ENCODE data around the gene ANKLE1.
"Not testable (repeated sequence)": the region's sequence is repeated elsewhere in the genome, so short reads cannot be mapped to it uniquely, and the experiment has no call there.

The ANKLE1 gene

DNA sequence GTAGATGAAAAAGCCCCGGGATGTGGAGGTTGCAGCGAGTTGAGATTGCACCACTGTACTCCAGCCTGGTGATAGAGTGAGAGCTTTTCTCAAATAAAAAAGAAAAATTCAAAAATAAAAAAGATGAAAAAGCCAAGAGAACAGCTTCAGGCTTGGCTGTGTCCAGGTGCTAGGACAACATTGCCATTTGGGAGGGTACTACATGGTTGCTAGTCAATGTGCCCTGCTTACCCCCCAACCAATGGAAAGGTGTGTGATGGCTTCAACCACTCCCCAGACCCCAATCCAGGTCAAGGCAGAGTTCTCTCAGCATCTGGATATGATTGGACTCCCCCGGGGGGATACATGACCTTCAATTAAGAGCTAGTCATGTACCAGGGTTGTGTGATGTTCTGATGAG, 2.3 kb upstream of the ANKLE1 start:
- FAIRE-seq: no peak

DNA sequence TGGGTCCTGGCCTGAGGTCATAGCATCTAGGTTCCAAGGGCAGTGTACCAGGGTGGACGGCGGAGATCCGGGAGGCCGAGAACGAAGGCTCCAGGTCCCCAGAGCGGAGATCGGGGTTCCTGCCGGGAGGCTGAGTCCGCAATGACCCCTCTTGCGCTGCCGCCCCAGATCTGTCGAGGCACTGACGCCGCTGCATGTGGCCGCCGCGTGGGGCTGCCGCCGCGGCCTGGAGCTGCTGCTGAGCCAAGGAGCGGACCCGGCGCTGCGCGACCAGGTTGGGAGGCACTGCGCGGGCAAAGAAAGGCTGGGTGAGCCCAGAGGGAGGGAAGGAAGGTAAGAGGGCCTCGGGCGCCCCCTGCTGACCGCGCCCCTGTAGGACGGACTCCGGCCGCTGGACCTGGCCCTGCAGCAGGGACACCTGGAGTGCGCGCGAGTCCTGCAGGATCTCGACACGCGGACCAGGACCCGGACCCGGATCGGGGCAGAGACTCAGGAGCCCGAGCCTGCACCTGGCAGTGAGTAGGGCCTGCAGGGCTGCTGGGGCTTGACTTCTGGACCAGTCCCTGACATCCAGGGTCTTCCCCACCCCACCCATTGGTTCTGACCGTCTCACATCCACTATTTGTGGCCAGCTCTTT, 906 bp downstream of the ANKLE1 start:
- FAIRE-seq (peak; percentile 92), DNase-seq (ENCODE audit: insufficient read length, low spot score) (peak; percentile 88)

More for the DNA sequence above, 2.3 kb upstream of the ANKLE1 start:
- no peak for DNase-seq (ENCODE audit: insufficient read length, low spot score)

DNA sequence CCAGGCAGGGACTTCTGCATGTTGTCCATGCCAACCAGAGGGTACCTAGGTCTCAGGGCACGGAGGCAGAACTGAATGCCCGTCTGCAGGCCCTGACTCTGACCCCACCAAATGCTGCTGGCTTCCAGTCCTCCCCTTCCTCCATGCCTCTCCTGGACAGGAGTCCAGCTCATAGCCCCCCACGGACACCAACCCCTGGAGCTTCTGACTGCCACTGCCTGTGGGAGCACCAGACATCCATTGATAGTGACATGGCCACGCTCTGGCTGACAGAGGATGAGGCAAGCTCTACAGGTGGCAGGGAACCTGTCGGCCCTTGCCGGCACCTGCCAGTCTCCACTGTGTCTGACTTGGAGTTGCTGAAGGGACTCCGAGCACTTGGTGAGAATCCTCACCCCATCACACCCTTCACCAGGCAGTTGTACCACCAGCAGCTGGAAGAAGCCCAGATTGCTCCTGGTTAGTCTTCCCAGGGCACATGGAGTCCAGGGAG, 1.8 kb downstream of the ANKLE1 start:
- no peak for DNase-seq (ENCODE audit: insufficient read length, low spot score)
- no peak for FAIRE-seq

DNA sequence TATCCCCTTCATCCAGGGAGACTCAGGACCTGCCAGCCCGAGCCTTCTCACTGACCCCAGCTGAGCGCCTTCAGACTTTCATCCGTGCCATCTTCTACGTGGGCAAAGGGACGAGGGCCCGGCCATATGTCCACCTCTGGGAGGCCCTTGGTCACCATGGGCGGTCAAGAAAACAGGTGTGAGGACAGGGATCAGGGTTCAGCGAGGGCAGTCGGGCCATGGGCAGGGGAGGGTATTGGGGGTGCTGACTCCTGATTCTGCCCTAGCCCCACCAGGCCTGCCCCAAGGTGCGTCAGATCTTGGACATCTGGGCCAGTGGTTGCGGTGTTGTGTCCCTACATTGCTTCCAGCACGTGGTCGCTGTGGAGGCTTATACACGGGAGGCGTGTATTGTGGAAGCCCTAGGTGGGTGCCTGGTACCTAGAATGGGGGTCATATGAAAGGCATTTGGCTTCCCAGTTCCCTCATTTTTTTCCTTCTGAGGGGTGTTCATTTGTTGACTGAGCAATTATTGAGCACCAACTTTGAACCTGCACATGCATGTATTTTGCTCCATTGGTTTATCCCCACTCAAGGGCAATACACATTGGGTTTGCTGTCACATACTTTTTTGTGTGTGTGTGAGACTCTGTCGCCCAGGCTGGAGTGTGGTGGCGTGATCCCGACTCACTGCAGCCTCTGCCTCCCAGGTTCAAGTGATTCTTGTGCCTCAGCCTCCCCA, 3.9 kb downstream of the ANKLE1 start:
- no peak for FAIRE-seq
- no peak for DNase-seq (ENCODE audit: insufficient read length, low spot score)

DNA sequence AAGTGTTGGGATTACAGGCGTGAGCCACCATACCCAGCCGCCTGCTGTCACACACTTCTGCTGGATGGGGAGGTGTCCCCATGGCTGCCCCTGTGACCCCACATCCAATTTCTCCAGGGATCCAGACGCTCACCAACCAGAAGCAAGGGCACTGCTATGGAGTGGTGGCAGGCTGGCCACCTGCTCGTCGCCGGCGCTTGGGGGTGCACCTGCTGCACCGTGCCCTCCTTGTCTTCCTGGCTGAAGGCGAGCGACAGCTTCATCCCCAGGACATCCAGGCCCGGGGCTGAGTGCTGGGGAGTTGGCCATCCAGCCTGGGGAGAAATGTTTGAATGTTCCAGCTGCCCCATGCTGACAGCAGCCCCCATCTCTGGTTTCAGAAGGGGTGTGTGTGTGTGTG, 4.6 kb downstream of the ANKLE1 start:
- FAIRE-seq: no peak
- no peak for DNase-seq (ENCODE audit: insufficient read length, low spot score)

DNA sequence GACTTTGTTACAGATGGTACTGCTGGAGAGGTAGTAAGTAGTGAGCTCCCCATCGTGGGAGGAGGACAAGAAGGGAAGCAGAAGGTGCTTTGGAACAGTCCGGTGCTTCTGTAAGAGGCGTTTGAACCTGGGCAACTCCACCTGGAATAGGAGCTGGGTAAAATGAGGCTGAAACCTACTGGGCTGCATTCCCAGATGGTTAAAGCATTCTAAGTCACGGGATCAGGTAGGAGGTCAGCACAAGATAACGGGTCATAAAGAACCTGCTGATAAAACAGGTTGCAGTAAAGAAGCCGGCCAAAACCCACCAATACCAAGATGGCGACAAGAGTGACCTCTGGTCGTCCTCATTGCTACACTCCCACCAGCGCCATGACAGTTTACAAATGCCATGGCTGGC, 5.1 kb downstream of the ANKLE1 start:
- FAIRE-seq: no peak
- DNase-seq (ENCODE audit: insufficient read length, low spot score): no peak

DNA sequence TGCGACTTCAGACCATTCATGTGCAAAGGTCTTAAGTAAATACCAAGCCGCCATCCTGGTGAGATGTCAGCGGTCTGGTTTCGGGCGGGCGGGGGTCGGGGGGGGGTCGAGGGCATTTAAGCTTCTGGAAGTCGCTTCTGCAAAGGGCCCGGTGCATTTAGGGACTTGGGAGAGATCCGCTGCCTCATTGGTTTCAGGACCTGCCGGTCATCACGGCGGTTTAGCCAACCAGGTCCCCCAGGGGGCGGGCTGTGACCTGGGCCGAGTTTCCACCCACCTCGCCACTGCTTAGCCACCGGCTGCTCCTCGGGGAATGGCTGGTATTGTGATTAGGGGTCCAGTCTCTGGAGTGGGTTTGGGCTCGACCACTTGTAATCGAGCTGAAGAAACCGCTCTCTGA, 7.8 kb downstream of the ANKLE1 start:
- DNase-seq (ENCODE audit: insufficient read length, low spot score): no peak
- peak; percentile 78 for FAIRE-seq

DNA sequence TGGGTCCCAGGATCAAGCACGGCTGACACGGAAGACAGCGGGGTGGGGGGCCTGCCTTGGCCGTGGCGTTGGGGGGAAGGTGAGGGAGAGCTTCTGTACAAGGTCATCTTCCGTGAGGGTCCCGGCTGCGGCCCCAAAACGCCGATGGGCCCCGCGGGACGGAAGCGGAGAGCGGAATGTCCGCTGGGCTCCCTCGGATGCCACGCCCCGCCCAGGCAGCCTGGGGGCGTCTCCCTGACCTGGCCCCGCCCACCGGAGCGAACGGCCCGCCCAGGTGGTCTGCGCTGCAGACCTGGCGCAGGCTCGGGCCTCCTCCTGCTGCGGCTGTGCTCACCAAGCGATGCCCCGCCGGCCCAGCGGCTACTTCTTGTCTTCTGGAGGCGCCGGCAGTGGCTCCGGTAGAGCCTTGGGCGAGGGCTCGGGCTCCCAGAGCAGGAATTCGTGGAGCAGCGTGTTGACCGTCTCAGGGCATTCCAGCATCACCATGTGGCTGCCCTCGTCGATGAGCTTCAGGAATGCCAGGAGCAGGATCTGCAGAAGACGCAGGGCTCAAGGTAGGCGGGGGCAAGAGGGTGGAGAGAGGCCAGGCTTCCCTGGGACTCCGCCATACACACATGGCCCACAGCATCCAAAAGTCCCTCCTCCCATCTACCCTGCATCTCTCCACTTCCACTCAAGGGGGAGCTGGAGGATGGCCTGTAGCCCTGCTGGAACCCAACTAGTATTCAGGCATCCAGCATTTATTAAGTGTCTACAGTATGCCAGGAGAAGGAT, 10.8 kb downstream of the ANKLE1 start:
- FAIRE-seq (peak; percentile 95), DNase-seq (ENCODE audit: insufficient read length, low spot score) (peak; percentile 97)

DNA sequence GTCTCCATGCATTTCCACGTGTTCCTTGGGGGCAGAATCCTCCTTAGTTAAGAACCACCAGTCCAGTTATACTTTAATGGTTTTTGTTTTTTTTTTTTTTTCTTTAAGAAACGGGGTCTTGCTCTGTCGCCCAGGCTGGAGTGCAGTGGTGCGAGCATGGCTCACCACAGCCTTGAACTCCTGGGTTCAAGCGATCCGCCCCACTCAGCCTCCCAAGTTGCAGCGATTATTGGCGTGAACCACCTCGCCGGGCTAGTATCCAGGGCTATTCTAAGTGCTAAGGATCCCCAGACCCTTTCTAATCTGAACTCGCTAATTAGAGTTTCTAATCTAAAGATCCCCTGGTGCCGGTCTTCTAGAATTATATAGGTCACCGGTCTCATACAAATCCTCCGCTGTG, 11.9 kb downstream of the ANKLE1 start:
- DNase-seq (ENCODE audit: insufficient read length, low spot score): no peak

DNA sequence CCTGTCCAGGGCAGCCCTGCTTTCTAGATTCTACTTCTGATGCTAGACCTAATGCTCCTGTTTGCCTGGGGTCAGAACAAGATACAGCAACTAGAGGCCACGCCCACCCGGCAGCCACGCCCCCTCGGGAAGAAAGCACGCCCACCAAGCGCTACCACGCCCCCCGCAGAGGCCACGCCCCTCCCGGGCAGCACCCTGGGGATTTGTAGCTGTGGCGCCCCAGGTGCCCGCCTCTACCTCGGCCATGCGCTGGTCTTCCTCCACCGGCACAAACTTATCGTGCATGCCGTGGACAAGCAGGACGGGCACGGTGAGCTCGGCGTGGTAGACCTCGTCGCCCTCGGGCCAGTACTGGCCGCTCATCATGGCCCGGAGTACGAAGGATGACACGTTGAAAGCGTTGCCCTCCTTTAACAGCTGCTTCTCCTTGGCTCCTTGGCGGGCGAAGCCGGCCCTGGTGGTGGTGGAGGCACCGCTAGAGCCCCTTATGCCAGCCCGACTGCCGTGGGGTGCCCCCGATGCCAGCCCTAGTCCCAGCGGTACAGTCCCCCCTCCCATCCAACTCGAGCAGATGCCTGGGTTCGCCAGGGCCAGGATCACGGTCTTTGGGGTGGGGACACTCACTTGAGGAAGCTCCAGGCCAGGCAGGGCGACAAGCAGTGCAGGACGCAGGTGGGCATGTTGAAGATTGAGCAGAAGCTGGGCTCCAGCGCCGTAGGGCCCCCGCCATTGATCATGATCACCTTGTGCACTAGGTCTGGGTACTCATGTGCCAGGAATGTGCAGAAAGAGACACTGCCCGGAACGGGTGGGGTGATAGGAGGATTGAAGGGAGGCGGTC, 12.6 kb downstream of the ANKLE1 start:
- no peak for FAIRE-seq

More for the DNA sequence above, 11.9 kb downstream of the ANKLE1 start:
- FAIRE-seq: no peak

DNA sequence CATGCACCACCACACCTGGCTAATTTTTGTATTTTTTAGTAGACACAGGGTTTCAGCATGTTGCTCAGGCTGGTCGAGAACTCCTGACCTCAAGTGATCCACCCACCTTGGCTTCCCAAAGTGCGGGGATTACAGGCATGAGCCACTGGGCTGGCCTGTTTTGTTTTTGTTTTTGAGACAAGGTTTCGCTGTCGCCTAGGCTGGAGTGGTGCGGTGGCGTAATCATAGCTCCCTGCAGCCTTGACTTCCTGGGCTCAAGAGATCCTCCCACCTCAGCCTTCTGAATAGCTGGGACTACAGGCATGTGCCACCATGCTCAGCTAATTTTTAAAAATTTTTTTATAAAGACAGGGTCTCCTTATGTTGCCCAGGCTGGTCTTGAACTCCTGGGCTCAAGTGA, 13.8 kb downstream of the ANKLE1 start:
- not testable (repeated sequence) for DNase-seq (ENCODE audit: insufficient read length, low spot score); FAIRE-seq

More for the DNA sequence above, 12.6 kb downstream of the ANKLE1 start:
- DNase-seq (ENCODE audit: insufficient read length, low spot score): peak; percentile 44

DNA sequence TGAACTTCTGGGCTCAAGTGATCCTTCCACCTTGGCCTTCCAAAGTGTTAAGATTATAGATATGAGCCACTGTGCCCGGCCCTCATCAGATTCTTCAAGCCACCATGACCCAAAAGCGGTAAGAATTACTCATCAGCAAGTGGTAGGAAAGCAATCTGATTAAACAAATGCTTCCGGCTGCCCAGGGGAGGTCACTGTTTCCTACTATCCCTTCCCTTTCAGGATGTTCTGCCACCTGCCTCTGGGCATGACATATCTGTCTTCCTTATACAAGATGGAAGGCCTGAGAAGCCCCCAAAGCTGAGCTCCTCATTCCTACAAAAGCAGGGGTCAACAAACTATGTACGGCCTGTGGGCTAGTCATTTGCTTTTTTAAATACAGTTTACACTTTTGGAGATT, 14.6 kb downstream of the ANKLE1 start:
- FAIRE-seq: no peak
- no peak for DNase-seq (ENCODE audit: insufficient read length, low spot score)

DNA sequence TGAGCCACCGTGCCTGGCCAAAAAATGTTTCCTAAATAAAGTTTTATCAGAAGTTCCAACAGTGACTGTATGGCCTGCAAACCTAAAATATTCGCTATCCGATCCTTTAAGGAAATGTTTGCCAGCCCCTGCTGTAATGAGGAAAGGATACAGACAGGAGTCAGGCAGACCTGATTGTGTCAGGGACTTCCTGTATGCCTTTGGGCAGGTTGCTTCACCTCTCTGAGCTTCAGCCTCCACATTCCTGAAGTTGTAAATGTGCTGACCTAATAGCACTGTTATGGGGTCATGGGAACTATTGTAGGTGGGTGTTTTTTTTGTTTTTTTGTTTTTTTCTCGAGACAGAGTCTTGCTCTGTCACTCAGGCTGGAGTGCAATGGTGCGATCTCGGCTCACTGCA, 15.3 kb downstream of the ANKLE1 start:
- FAIRE-seq (no peak), DNase-seq (ENCODE audit: insufficient read length, low spot score) (no peak)

DNA sequence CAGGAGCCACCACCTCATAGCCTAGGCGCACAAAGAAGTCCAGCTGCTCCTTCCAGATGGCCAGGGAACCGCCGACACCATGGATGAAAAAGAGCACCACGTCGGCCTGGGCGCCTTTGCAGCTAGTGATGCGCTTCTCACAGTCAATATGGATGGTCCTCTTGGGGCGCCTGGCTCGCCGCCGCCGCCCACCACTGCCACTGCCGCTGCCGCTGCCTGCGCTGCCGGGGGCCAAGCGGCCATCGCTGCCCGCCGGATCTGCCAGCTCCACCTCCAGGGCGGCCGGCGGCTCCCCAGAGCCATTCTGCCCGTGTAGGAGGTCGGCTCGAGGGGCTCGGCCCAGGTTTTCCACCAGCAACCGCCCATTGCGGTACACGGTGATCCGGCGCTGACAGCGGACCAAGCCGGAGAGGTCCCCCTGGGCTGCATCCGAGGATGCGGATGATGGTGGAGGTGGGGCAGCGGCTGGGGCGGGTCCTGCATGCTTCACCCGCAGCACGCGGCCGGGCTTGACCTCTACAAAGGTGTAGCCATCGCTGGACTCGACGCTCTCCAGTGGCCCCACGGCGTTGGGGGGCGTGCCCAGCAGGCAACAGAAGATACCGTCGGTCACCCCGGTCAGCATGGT, 19.4 kb downstream of the ANKLE1 start:
- no peak for DNase-seq (ENCODE audit: insufficient read length, low spot score)
- FAIRE-seq: no peak

DNA sequence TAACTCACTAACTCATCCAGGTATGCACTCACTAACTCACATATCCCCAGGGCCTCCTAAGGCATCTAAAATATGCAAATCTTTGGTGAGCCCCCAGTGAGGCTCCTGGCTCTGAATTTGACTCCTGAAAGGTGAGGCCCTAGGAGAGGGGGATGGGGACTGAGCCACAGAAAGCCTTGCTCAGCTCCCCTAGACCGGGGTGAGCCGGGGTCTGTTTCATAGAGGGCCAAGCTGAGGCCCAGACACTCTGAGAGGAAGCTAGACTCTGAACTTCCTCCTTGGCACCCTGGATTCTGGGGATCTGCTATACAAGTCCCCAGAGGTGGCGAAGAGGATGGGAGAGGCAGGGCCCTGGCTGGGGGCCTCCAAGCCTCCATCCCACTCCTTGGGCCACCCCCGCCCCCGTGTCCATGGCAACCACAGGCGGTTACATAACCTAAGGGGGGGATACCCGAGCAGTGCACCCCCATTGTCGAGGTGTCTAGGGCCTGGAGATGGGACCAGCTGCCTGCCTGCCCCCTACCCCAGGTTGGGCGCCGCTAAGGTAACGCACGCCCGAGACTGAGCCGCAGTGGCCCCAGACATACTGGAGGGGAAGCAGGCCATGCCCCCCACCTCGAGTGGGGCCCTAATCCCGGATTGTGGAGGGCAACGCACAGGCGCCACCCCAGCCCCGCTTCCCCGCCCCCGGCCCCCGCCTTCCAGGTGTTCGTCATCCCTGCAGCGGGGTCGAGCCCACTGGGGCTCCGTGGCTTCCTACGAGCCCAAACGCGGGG, 20.9 kb downstream of the ANKLE1 start:
- no peak for FAIRE-seq
- no peak for DNase-seq (ENCODE audit: insufficient read length, low spot score)

DNA sequence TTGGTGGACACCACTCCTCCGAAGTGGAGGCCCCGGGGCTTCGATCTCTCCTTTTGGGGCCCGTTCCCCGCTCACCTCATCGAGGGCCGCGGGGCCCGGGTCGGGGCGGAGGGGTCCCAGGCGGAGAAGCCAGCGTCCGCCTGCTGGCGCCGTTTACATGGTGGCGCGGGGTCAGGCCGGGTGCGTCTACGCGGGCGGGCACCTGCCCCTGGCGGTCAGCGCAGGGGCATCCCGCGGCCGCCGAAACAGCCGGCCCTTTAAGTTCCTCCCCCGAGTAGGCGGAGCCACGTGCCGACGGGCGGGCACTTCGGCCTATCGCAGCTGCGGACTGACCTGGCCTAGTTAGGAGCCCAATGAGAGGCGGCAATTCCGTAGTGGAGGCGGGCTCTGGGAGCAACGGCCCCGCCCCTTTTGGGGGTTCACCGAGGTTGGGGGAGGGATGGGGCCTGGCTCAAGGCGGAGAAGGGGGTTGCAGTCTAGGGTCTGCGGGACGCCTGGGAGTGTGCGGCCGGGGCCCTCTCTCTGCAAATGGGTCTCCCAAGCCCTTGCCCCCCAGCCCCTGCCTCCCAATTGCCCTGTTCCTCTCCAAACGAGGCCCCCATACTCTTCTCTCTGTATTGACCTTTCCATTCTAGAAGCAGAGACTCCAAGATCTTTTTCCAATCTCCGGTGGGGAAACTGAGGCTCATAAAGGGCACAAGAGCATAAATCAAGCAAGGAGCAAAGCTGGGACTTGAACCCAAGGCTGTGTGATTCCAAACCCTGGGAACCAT, 21.7 kb downstream of the ANKLE1 start, which contains the start of gene ABHD8:
TSS of gene ABHD8 (minus strand) at position 259 of the 773 bp plus-strand sequence. CDS start 1,809 bp downstream, outside the sequence.
- FAIRE-seq (peak; percentile 89), DNase-seq (ENCODE audit: insufficient read length, low spot score) (peak; percentile 95)

DNA sequence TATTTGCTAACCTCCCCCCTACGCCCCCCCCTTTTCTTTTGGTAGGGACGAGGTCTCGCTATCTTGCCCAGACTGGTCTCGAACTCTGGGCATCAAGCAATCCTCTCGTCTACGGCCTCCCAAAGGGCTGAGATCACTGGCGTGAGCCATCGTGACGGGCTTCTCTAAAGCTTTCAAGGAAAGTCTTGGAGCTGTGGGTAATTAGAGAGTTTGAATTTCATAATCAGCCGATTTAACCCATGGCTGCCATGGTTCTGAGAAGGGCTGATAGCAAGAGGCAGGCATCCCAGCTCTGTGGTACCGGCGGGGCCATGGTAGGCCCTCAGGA, 22.2 kb downstream of the ANKLE1 start:
- no peak for DNase-seq (ENCODE audit: insufficient read length, low spot score)
- FAIRE-seq: no peak

DNA sequence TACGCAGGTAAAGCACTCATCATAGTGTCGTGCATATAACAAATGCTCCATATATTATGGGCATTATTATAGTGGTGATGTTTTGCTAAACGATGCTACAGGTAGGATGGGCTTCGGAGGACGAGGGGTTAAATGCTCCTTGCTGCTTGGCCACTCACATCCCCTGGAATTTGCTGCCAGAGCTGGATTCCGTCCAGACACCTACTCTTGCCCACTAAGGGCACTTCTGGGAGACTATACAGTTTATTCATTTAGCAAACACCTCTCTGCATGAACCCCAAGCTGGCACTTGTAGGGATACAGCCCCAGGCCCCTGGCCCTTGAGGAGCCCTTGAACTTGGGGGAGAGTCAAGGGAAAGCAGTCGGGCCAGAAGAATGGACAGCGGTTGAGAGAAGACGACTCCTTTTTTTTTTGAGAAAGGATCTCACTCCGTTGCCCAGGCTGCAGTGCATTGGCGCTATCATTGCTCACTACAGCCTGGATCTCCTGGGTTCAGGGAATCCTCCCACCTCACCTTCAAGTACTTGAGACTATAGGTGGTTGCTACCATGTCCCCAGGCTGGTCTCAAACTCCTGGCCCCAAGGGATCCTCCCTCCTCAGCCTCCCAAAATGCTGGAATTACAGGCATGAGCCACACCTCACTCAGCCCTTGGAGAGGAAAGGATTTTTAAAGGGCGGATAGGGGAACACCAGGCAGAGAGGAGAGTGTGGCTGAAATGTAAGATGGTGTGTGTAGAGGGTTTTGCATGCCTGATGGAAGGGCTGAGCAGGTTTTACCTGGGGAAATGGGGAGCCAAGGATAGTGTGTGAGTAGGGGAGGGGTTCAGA, 22.9 kb downstream of the ANKLE1 start:
- DNase-seq (ENCODE audit: insufficient read length, low spot score) (no peak), FAIRE-seq (peak; percentile 11)
